Measurements from ENCODE around the gene TCF25. TPM values are rescaled to one million over a fixed set of nuclear protein-coding genes. Genes with fewer than 3 reads are reported as not detected.

The TCF25 gene
- polyA plus RNA-seq, 1 experiment = 219 TPM

- Histone ChIP-seq H3K36me3 (ENCODE audit: control insufficient read depth, insufficient read depth, low read length) (no peaks in the 10 kb centered on the region), H3K4me3 (ENCODE audit: low read depth, low read length) (no peak overlapping the region), H3K27me3 (ENCODE audit: control insufficient read depth, insufficient read depth, low read length) (no peaks in the 10 kb centered on the region)
- CTCF ChIA-PET = interaction anchor here (5.2 kb wide), 1 partner anchor 16 kb away, joined by 35 read pairs; no protein-coding TSS in a partner anchor
- DNase-seq (ENCODE audit: low read depth) = no peak
- TF ChIP-seq CTCF (IDR thresholded peaks at IDR 0.05; ENCODE audit: insufficient read depth, low read depth, low read length) = no peak
- POLR2A ChIA-PET = no interaction called here
Observed at GRCh38 chr16:89844739-89845339, 28.6 kb upstream of the TCF25 start.

GRCh38 chr16:89845417-89845816 is 28.0 kb upstream of the TCF25 start:
- CTCF ChIA-PET = interaction anchor here (5.2 kb wide), 1 partner anchor 16 kb away, joined by 35 read pairs; no protein-coding TSS in a partner anchor
- no peak for TF ChIP-seq CTCF (IDR thresholded peaks at IDR 0.05; ENCODE audit: insufficient read depth, low read depth, low read length)
- no peaks in the 10 kb centered on the region for H3K36me3 ChIP-seq (ENCODE audit: control insufficient read depth, insufficient read depth, low read length)
- H3K4me3 ChIP-seq (ENCODE audit: low read depth, low read length) = no peak overlapping the region
- DNase-seq (ENCODE audit: low read depth) = no peak
- POLR2A ChIA-PET = no interaction called here
- no peaks in the 10 kb centered on the region for H3K27me3 ChIP-seq (ENCODE audit: control insufficient read depth, insufficient read depth, low read length)

GRCh38 chr16:89847051-89847939 is 26.1 kb upstream of the TCF25 start:
- no peaks in the 10 kb centered on the region for H3K27me3 ChIP-seq (ENCODE audit: control insufficient read depth, insufficient read depth, low read length)
- TF ChIP-seq CTCF (IDR thresholded peaks at IDR 0.05; ENCODE audit: insufficient read depth, low read depth, low read length) = no peak
- ChIA-PET CTCF (no interaction called here), POLR2A (no interaction called here)
- DNase-seq (ENCODE audit: low read depth) = no peak
- no peaks in the 10 kb centered on the region for H3K36me3 ChIP-seq (ENCODE audit: control insufficient read depth, insufficient read depth, low read length)
- H3K4me3 ChIP-seq (ENCODE audit: low read depth, low read length) = no peak overlapping the region

GRCh38 chr16:89847940-89848297 is 25.5 kb upstream of the TCF25 start:
- TF ChIP-seq CTCF (IDR thresholded peaks at IDR 0.05; ENCODE audit: insufficient read depth, low read depth, low read length) = no peak
- no peak for DNase-seq (ENCODE audit: low read depth)
- no peaks in the 10 kb centered on the region for H3K27me3 ChIP-seq (ENCODE audit: control insufficient read depth, insufficient read depth, low read length)
- no peaks in the 10 kb centered on the region for H3K36me3 ChIP-seq (ENCODE audit: control insufficient read depth, insufficient read depth, low read length)
- ChIA-PET POLR2A (no interaction called here), CTCF (no interaction called here)
- H3K4me3 ChIP-seq (ENCODE audit: low read depth, low read length) = no peak overlapping the region

GRCh38 chr16:89848974-89849373 is 24.4 kb upstream of the TCF25 start:
- TF ChIP-seq CTCF (IDR thresholded peaks at IDR 0.05; ENCODE audit: insufficient read depth, low read depth, low read length) = no peak
- Histone ChIP-seq H3K4me3 (ENCODE audit: low read depth, low read length) (no peak overlapping the region), H3K27me3 (ENCODE audit: control insufficient read depth, insufficient read depth, low read length) (no peaks in the 10 kb centered on the region), H3K36me3 (ENCODE audit: control insufficient read depth, insufficient read depth, low read length) (no peaks in the 10 kb centered on the region)
- DNase-seq (ENCODE audit: low read depth) = no peak
- CTCF ChIA-PET = interaction anchor here (0.6 kb wide), 1 partner anchor 11 kb away, joined by 3 read pairs; no protein-coding TSS in a partner anchor
- POLR2A ChIA-PET = no interaction called here
